Fibroblast of lung (primary cell): Measurements from ENCODE around the gene LMF1. TPM values are rescaled to one million over a fixed set of nuclear protein-coding genes. Genes with fewer than 3 reads are reported as not detected.
A peak's percentile ranks its signal among the peaks of the same experiment; 100 is the strongest.

Source experiments
- DNase-seq, 2 donors: peaks; one replicate each; pipeline versions ENCODE4 v3.0.0 to v3.0.0-alpha.2; 2010; ENCODE audit warnings: low read depth in 2 of 2
- H2AFZ ChIP-seq: 2 replicates; pipeline ENCODE4 v1.5.1; 2012; ENCODE audit warnings: low read length, control low read depth, inconsistent platforms
- H3K27ac ChIP-seq: 2 replicates; pipeline ENCODE4 v1.5.1; 2011; ENCODE audit warnings: low read length, control low read depth; ENCODE audit not compliant: insufficient read depth
- H3K27me3 ChIP-seq: 2 replicates; pipeline ENCODE4 v1.5.1; 2011; ENCODE audit warnings: mild to moderate bottlenecking, low read length; ENCODE audit not compliant: control insufficient read depth, insufficient read depth
- H3K36me3 ChIP-seq: 2 replicates; pipeline ENCODE4 v1.5.1; 2011; ENCODE audit warnings: low read length; ENCODE audit not compliant: control insufficient read depth, insufficient read depth
- H3K4me1 ChIP-seq: 2 replicates; pipeline ENCODE4 v1.5.1; 2011; ENCODE audit warnings: low read length; ENCODE audit not compliant: control insufficient read depth, insufficient read depth; ENCODE audit errors: extremely low read depth
- H3K4me2 ChIP-seq: 2 replicates; pipeline ENCODE4 v1.5.1; 2011; ENCODE audit warnings: low read length, control low read depth; ENCODE audit not compliant: insufficient read depth; ENCODE audit errors: extremely low read depth
- H3K4me3 ChIP-seq, 4 experiments: fragments of 200-600 bp in 1 of 4; sonication (generic) in 1 of 4; replicated peaks in 1 of 4; 2 replicates each; pipeline ENCODE4 v1.5.1; 2011 to 2016; ENCODE audit warnings: low read length in 4 of 4, low read depth in 3 of 4, mild to moderate bottlenecking in 3 of 4, control low read depth in 2 of 4, inconsistent platforms in 1 of 4, mixed read lengths in 1 of 4; ENCODE audit not compliant: insufficient read depth in 1 of 4; ENCODE audit errors: control extremely low read depth in 1 of 4
- H3K79me2 ChIP-seq: 2 replicates; pipeline ENCODE4 v1.5.1; 2012; ENCODE audit warnings: mild to moderate bottlenecking, low read length, inconsistent platforms; ENCODE audit not compliant: control insufficient read depth, insufficient read depth
- H3K9ac ChIP-seq: 2 replicates; pipeline ENCODE4 v1.5.1; 2011; ENCODE audit warnings: mild to moderate bottlenecking, low read length, control low read depth; ENCODE audit not compliant: insufficient read depth
- H3K9me3 ChIP-seq: 2 replicates; pipeline ENCODE4 v1.5.1; 2012; ENCODE audit warnings: low read depth, low read length; ENCODE audit not compliant: control insufficient read depth, insufficient read depth
- H4K20me1 ChIP-seq: 2 replicates; pipeline ENCODE4 v1.5.1; 2011; ENCODE audit warnings: low read length; ENCODE audit not compliant: control insufficient read depth, insufficient read depth; ENCODE audit errors: extremely low read depth
- EZH2 ChIP-seq: IDR thresholded peaks from 2 replicates; pipeline ENCODE4 v1.5.1; 2012; ENCODE audit warnings: low read length, control low read depth, mild to moderate bottlenecking; ENCODE audit errors: missing control alignments
- polyA plus RNA-seq, 2 donors: library from polyadenylated mRNA; depleted of rRNA in 1 of 2; stranded (reverse) in 1 of 2; unstranded in 1 of 2; fragments of >200 nt; gene quantifications; 2 replicates each; pipeline ENCODE4 v1.2.1, GENCODE V29; 2011 to 2012; ENCODE audit warnings: missing spikeins in 1 of 2
- total RNA-seq: library from RNA; depleted of rRNA; stranded (reverse); fragments of >200 nt; gene quantifications from 2 replicates; pipeline ENCODE4 v1.2.1, GENCODE V29; 2014
- TF ChIP-seq, protein P1 (sequence below), 2 donors: IDR thresholded peaks in 1 of 2; conservative IDR thresholded peaks in 1 of 2; 1 replicate in 1 of 2; 2 replicates in 1 of 2; pipeline ENCODE4 v1.5.1; 2011 to 2012; ENCODE audit warnings: low read length in 2 of 2, control low read depth in 1 of 2, inconsistent platforms in 1 of 2, low read depth in 1 of 2, mild to moderate bottlenecking in 1 of 2

Gene LMF1
- total and polyA plus RNA-seq, 2 donors (not counting 1 experiment from before 2014, with no cell fraction given), result 12.3 to 12.6 TPM

DNA sequence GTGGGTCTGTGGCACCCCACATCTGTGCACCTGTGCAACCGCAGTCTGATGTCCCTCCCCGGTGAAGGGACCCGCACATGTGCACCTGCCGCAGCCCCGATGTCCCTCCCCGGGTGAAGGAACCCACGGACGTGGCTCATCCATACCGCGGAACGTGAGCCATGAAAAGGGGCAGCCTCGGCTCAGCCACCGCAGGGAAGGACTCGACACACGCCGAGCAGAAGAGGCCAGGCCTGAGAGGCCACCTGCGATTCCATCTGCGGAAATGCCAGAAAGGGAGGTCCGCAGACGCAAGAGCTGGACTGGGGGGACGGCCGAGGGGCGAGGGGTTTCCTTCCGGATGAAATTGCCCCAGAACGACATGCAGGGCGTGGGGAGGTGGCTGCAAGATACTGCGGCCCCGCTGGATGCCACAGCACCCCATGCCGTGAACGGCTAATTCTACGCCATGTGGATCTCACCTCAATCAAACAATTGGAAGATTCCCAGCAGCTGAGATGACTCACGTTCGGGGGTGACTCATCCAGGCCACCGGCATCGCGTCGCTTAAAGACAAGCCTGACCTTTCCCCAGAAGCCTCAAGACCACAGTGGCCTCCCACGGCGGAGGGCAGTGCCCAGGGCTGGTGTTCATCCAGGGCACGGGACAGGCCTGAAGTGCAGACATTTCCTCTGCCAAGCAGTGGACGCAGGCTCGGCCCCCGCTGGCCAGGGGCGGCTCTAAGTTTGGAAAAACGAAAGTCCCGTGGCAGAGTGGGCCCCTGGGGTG is 31.8 kb upstream of the LMF1 start:
- no peaks in the 10 kb centered on the region for H3K36me3 ChIP-seq
- H3K4me2 ChIP-seq, result peak overlapping the region; percentile 1
- TF ChIP-seq EZH2, result no peak
- TF ChIP-seq, protein P1, sequence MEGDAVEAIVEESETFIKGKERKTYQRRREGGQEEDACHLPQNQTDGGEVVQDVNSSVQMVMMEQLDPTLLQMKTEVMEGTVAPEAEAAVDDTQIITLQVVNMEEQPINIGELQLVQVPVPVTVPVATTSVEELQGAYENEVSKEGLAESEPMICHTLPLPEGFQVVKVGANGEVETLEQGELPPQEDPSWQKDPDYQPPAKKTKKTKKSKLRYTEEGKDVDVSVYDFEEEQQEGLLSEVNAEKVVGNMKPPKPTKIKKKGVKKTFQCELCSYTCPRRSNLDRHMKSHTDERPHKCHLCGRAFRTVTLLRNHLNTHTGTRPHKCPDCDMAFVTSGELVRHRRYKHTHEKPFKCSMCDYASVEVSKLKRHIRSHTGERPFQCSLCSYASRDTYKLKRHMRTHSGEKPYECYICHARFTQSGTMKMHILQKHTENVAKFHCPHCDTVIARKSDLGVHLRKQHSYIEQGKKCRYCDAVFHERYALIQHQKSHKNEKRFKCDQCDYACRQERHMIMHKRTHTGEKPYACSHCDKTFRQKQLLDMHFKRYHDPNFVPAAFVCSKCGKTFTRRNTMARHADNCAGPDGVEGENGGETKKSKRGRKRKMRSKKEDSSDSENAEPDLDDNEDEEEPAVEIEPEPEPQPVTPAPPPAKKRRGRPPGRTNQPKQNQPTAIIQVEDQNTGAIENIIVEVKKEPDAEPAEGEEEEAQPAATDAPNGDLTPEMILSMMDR (conservative IDR thresholded peaks at IDR 0.05 in 1 of 2, IDR thresholded peaks at IDR 0.05 in 1 of 2; ENCODE audit: low read depth in 1 of 2, low read length in 2 of 2), result no peak
- DNase-seq, result peak; percentile 75 to 89
- H2AFZ ChIP-seq, result no peak overlapping the region
- no peaks in the 10 kb centered on the region for H3K79me2 ChIP-seq
- H3K27ac ChIP-seq, result no peak overlapping the region
- no peaks in the 10 kb centered on the region for H3K9me3 ChIP-seq
- no peaks in the 10 kb centered on the region for H3K4me1 ChIP-seq
- no peaks in the 10 kb centered on the region for H3K27me3 ChIP-seq
- no peak overlapping the region for H3K9ac ChIP-seq
- no peaks in the 10 kb centered on the region for H4K20me1 ChIP-seq
- H3K4me3 ChIP-seq, result no peak overlapping the region

DNA sequence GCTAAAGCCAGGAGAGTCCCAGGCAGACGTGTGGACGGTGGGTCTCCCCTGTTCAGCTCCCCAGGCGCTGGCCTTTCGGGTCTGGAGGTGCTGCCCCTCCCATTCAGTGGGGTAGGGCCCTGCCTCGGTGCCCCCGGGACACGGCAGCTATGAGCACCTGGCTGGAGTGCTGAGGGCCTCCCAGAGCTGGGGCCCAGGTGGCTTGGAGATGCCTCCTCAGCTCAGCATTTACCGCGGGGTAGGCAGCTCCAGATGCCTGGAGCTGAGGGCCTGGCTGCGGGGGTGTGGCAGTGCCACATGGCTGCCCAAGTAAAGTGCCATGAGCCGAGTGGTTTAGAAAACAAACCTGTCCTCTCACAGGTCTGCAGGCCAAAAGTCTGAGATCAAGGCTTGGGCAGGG is 30.3 kb upstream of the LMF1 start:
- Histone ChIP-seq H3K27me3 (no peaks in the 10 kb centered on the region), H3K27ac (no peak overlapping the region), H3K4me3 (no peak overlapping the region), H4K20me1 (no peaks in the 10 kb centered on the region), H3K79me2 (no peaks in the 10 kb centered on the region), H3K36me3 (no peaks in the 10 kb centered on the region), H3K9ac (no peak overlapping the region), H3K9me3 (no peaks in the 10 kb centered on the region), H2AFZ (no peak overlapping the region), H3K4me2 (no peak overlapping the region), H3K4me1 (no peaks in the 10 kb centered on the region)
- TF ChIP-seq, protein P1 (conservative IDR thresholded peaks at IDR 0.05 in 1 of 2, IDR thresholded peaks at IDR 0.05 in 1 of 2; ENCODE audit: low read depth in 1 of 2, low read length in 2 of 2), result no peak
- no peak for TF ChIP-seq EZH2
- no peak for DNase-seq

GRCh38 chr16:1000608-1001007 is 29.8 kb upstream of the LMF1 start:
- Histone ChIP-seq H3K27ac (no peak overlapping the region), H3K9me3 (no peaks in the 10 kb centered on the region), H3K4me3 (no peak overlapping the region), H3K27me3 (no peaks in the 10 kb centered on the region), H3K36me3 (no peaks in the 10 kb centered on the region), H3K4me2 (no peak overlapping the region), H4K20me1 (no peaks in the 10 kb centered on the region), H2AFZ (no peak overlapping the region), H3K79me2 (no peaks in the 10 kb centered on the region), H3K4me1 (no peaks in the 10 kb centered on the region), H3K9ac (no peak overlapping the region)
- no peak for DNase-seq
- no peak for TF ChIP-seq EZH2
- TF ChIP-seq, protein P1 (conservative IDR thresholded peaks at IDR 0.05 in 1 of 2, IDR thresholded peaks at IDR 0.05 in 1 of 2; ENCODE audit: low read depth in 1 of 2, low read length in 2 of 2), result no peak
